ENCODE results near the gene PSG6.
"Not testable (repeated sequence)": the region's sequence is repeated elsewhere in the genome, so short reads cannot be mapped to it uniquely, and the experiment has no call there.

The PSG6 gene

GRCh38 chr19:42919070-42919756 is 1.5 kb upstream of the PSG6 start:
- TF ChIP-seq, protein P1, sequence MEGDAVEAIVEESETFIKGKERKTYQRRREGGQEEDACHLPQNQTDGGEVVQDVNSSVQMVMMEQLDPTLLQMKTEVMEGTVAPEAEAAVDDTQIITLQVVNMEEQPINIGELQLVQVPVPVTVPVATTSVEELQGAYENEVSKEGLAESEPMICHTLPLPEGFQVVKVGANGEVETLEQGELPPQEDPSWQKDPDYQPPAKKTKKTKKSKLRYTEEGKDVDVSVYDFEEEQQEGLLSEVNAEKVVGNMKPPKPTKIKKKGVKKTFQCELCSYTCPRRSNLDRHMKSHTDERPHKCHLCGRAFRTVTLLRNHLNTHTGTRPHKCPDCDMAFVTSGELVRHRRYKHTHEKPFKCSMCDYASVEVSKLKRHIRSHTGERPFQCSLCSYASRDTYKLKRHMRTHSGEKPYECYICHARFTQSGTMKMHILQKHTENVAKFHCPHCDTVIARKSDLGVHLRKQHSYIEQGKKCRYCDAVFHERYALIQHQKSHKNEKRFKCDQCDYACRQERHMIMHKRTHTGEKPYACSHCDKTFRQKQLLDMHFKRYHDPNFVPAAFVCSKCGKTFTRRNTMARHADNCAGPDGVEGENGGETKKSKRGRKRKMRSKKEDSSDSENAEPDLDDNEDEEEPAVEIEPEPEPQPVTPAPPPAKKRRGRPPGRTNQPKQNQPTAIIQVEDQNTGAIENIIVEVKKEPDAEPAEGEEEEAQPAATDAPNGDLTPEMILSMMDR (IDR thresholded peaks at IDR 0.05; ENCODE audit: insufficient read depth, low read length, missing control alignments): peak; percentile 15
- DNase-seq (ENCODE audit: low read depth, low spot score); POLR2A ChIA-PET; H3K4me3 ChIP-seq (ENCODE audit: low read depth, low read length): not testable (repeated sequence)
- CTCF ChIA-PET: interaction anchor here (0.9 to 2.6 kb wide), 5 partner anchors 13 to 127 kb away, joined by 3 to 12 read pairs (median 4); no protein-coding TSS in a partner anchor

- CTCF ChIA-PET: interaction anchor here (0.9 to 2.6 kb wide), 4 partner anchors 13 to 126 kb away, joined by 3 to 12 read pairs (median 4); no protein-coding TSS in a partner anchor
- POLR2A ChIA-PET; DNase-seq (ENCODE audit: low read depth, low spot score); H3K4me3 ChIP-seq (ENCODE audit: low read depth, low read length): not testable (repeated sequence)
These were observed 829 bp upstream of the PSG6 start for GRCh38 chr19:42918377-42919069.

DNA sequence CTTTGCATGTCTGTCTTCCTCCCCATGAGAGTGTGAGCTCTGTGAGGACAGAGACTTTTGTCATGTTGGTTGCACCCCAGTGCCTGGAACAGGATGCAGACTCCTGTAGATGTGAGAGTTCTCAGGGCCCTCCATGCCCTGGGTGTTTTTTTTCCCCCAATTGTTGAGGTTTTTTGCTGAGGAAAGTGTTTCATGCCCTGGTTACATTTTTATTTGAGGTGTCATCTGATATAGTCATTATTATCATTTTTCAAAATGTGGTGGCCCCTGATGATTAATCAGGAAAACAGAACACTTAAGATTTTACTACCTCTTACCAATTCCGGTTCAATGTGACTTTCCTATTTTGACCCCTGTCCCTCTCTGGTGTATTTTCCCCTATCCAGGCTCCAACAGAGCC is 763 bp downstream of the PSG6 start:
- DNase-seq (ENCODE audit: low read depth, low spot score); CTCF ChIA-PET; H3K4me3 ChIP-seq (ENCODE audit: low read depth, low read length); POLR2A ChIA-PET: not testable (repeated sequence)

- H3K4me3 ChIP-seq (ENCODE audit: low read depth, low read length); POLR2A ChIA-PET; DNase-seq (ENCODE audit: low read depth, low spot score): not testable (repeated sequence)
- CTCF ChIA-PET: interaction anchor here (1.3 to 1.4 kb wide), 2 partner anchors 8 to 10 kb away, joined by 3 read pairs; no protein-coding TSS in a partner anchor
These were observed 4.2 kb downstream of the PSG6 start for GRCh38 chr19:42913516-42913915.

DNA sequence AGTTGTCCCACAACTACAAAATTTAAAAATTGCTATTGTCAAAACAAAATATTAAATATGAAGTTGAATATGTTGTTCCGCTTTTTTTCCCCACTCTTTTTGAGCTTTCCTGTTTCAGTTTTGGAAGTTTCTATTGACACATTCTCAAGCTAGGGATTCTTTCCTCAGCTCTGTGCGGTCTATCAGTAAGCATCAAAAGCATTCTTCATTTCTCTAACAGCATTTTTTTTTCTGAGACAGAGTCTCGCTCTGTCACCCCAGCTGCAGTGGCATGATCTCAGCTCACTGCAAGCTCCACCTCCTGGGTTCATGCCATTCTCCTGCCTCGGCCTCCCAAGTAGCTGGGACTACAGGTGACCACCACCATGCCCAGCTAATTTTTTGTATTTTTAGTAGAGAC is 4.8 kb downstream of the PSG6 start:
- DNase-seq (ENCODE audit: low read depth, low spot score); H3K4me3 ChIP-seq (ENCODE audit: low read depth, low read length); POLR2A ChIA-PET: not testable (repeated sequence)
- CTCF ChIA-PET: interaction anchor here (1.3 to 1.4 kb wide), 2 partner anchors 9 to 10 kb away, joined by 3 read pairs; no protein-coding TSS in a partner anchor

GRCh38 chr19:42911731-42912130 is 6.0 kb downstream of the PSG6 start:
- POLR2A ChIA-PET; CTCF ChIA-PET; H3K4me3 ChIP-seq (ENCODE audit: low read depth, low read length); DNase-seq (ENCODE audit: low read depth, low spot score): not testable (repeated sequence)

DNA sequence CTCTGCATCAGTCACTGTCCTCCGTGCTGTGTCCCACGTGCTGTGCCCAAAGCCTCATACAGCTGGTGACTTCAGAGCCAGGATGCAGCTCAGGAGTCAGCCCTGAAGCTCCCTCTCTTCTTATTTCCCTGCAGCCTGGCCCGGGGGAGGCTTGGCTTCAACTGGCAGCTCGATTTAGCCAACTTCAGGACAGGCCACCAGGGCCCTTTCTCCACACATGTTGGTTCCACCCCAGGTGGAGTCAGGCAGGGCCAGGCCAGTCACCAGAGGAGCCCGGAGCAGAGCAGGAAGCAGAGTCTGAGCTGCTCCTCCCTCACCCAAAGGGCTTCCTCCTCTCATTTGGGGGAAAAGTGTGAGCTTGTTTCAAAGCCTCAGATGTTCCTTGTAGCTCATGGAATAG is 11.5 kb downstream of the PSG6 start:
- CTCF ChIA-PET: interaction anchor here (0.8 kb wide), 1 partner anchor 12 kb away, joined by 3 read pairs; no protein-coding TSS in a partner anchor
- DNase-seq (ENCODE audit: low read depth, low spot score); POLR2A ChIA-PET; H3K4me3 ChIP-seq (ENCODE audit: low read depth, low read length): not testable (repeated sequence)

- CTCF ChIA-PET: interaction anchor here (1.2 to 1.3 kb wide), 2 partner anchors 15 to 18 kb away, joined by 4 to 5 read pairs; no protein-coding TSS in a partner anchor
- DNase-seq (ENCODE audit: low read depth, low spot score); H3K4me3 ChIP-seq (ENCODE audit: low read depth, low read length); POLR2A ChIA-PET: not testable (repeated sequence)
These were observed 17.1 kb downstream of the PSG6 start for GRCh38 chr19:42900561-42900960.

- POLR2A ChIA-PET; H3K4me3 ChIP-seq (ENCODE audit: low read depth, low read length); DNase-seq (ENCODE audit: low read depth, low spot score): not testable (repeated sequence)
- CTCF ChIA-PET: interaction anchor here (1.3 kb wide), 1 partner anchor 14 kb away, joined by 5 read pairs; no protein-coding TSS in a partner anchor
These were observed 18.0 kb downstream of the PSG6 start for GRCh38 chr19:42899674-42900073.

DNA sequence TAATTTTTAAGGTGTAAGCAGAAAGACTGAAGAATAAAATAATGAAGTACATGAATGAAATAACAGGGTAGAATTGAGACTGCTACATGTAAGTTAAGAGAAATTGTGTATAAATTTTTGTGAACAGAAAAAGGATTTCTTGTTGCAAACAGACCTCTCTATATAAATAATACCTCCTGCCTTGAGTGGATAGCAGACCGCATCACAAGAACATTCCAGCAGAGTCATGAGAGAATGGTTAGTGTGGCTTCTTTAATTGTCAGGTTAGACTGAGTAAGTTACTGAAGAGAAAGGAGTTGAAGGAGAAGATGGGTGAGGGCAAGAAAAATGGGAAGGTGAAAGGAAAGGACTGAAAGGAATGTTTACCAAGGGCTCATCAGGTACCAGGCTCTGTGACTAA is 18.6 kb downstream of the PSG6 start:
- CTCF ChIA-PET: interaction anchor here (0.9 to 1.0 kb wide), 2 partner anchors 15 to 106 kb away, joined by 3 read pairs; no protein-coding TSS in a partner anchor
- POLR2A ChIA-PET: interaction anchor here (0.7 kb wide), 1 partner anchor 206 kb away, joined by 3 read pairs; no protein-coding TSS in a partner anchor
- H3K4me3 ChIP-seq (ENCODE audit: low read depth, low read length); DNase-seq (ENCODE audit: low read depth, low spot score): not testable (repeated sequence)

GRCh38 chr19:42898656-42899055 is 19.0 kb downstream of the PSG6 start:
- not testable (repeated sequence) for DNase-seq (ENCODE audit: low read depth, low spot score); H3K4me3 ChIP-seq (ENCODE audit: low read depth, low read length)
- ChIA-PET CTCF (interaction anchor here (0.9 to 1.0 kb wide), 2 partner anchors 14 to 106 kb away, joined by 3 read pairs; no protein-coding TSS in a partner anchor), POLR2A (interaction anchor here (0.7 kb wide), 1 partner anchor 205 kb away, joined by 3 read pairs; no protein-coding TSS in a partner anchor)

DNA sequence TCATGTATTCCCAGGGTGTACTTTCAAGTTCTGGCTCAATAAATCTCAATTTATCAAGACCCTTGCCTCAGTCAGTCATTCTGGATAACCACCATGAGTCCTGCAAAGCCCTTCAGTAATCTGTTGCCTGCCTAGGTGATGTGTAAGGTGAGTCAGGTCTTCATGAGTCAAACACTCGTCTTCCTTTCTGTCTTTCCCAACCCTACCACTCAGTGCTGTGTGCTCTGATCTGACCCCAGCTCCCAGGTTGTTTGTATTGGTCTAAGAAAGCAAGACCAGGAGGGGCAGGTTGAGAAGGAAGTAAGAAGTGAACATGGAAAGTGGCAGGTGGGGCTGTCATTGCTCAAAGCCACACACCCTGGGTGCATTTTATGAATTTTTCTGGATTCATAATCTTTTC is 20.0 kb downstream of the PSG6 start:
- DNase-seq (ENCODE audit: low read depth, low spot score); CTCF ChIA-PET; H3K4me3 ChIP-seq (ENCODE audit: low read depth, low read length); POLR2A ChIA-PET: not testable (repeated sequence)

DNA sequence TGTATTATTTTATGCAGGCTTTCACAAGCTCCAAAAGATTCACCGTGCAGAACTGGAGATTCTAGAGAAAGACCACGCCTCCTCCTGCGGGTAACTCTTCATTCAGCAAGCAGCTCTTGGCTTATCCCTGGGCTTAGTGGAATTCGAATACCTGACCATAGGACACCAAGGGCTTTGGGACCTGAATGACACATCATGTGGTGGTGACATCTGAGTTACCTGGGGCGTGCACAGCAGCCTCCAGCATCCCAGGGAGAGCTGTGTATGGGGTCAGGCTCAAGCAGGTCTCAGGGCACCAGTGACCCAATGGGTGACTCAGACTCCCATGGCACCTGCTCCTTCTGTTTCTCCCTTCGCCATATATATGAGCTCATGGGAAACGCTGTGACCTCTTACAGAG is 27.2 kb downstream of the PSG6 start:
- CTCF ChIA-PET; DNase-seq (ENCODE audit: low read depth, low spot score); H3K4me3 ChIP-seq (ENCODE audit: low read depth, low read length); POLR2A ChIA-PET: not testable (repeated sequence)

- H3K4me3 ChIP-seq (ENCODE audit: low read depth, low read length); POLR2A ChIA-PET; DNase-seq (ENCODE audit: low read depth, low spot score): not testable (repeated sequence)
- CTCF ChIA-PET: interaction anchor here (6.8 kb wide), 1 partner anchor 94 kb away, joined by 63 read pairs; no protein-coding TSS in a partner anchor
These were observed 29.7 kb downstream of the PSG6 start for GRCh38 chr19:42887876-42888445.

DNA sequence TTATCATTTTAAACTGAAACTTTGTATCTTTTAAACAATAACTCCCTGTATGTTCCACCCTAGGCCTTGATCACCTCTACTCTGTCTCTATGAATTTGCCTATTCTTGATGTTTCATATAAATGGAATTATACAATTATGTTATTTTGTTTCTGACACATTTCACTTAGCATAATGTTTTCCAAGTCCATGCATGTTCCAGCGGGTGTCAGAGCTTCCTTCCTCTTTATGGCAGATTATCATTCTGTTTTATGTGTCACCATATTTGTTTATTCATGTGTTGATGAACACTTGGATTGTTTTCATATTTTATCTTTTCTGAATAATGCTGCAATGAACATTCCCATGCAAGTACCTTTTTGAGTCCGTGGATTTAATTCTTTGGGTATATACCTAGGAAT is 35.0 kb downstream of the PSG6 start:
- CTCF ChIA-PET: interaction anchor here (0.7 to 6.8 kb wide), 3 partner anchors 11 to 88 kb away, joined by 3 to 63 read pairs (median 4); no protein-coding TSS in a partner anchor
- H3K4me3 ChIP-seq (ENCODE audit: low read depth, low read length); DNase-seq (ENCODE audit: low read depth, low spot score); POLR2A ChIA-PET: not testable (repeated sequence)

Measured in AG04449 (cell line).